OCI-LY7 (cell line): ENCODE results near the gene SMC6. TPM values are rescaled to one million over a fixed set of nuclear protein-coding genes. Genes with fewer than 3 reads are reported as not detected.

Experiments used
- Bru-seq: library from RNA; stranded (reverse); fragments of 400-500 nt; gene quantifications from one replicate; lab custom pipeline; 2021; lab: Mats Ljungman, UMichigan
- BruChase-seq, 2 experiments: library from RNA; stranded (reverse); fragments of 400-500 nt; gene quantifications; one replicate each; lab custom pipeline; 2021; lab: Mats Ljungman, UMichigan
- BruUV-seq: library from RNA; stranded (reverse); fragments of 400-500 nt; replicated peaks from 2 replicates; lab custom pipeline; 2021; lab: Mats Ljungman, UMichigan
- CTCF ChIA-PET: fragments of 300-600 bp; sonication (Branson Sonifier 250); formaldehyde crosslinking; loops from one replicate; lab custom pipeline; 2022; ENCODE audit warnings: antibody characterized with exemption; ENCODE audit not compliant: unreplicated experiment; lab: Charles Lee
- POLR2A ChIA-PET: fragments of 300-600 bp; sonication (Branson Sonifier 250); formaldehyde crosslinking; loops from one replicate; lab custom pipeline; 2022; ENCODE audit warnings: antibody characterized with exemption; lab: Charles Lee
- DNase-seq: peaks from one replicate; pipeline ENCODE4 v3.0.0-alpha.2; 2015; ENCODE audit warnings: low spot score
- H2AFZ ChIP-seq: fragments of 200-600 bp; sonication (generic), shearing (Covaris generic); 2 replicates; pipeline ENCODE4 v1.6.1; 2014; ENCODE audit warnings: mild to moderate bottlenecking, antibody characterized with exemption, low read length, moderate library complexity
- H3K27ac ChIP-seq: fragments of 200-600 bp; sonication (generic); 2 replicates; pipeline ENCODE4 v1.5.1; 2014; ENCODE audit warnings: mixed run types, low read depth, mild to moderate bottlenecking, moderate library complexity, low read length, inconsistent platforms; ENCODE audit not compliant: poor library complexity, severe bottlenecking
- H3K36me3 ChIP-seq: fragments of 200-600 bp; sonication (generic); 2 replicates; pipeline ENCODE4 v1.6.1; 2014; ENCODE audit warnings: mild to moderate bottlenecking, antibody characterized with exemption, low read length, moderate library complexity, mixed read lengths; ENCODE audit not compliant: insufficient read depth
- H3K4me1 ChIP-seq: fragments of 200-600 bp; sonication (generic); 2 replicates; pipeline ENCODE4 v1.5.1; 2014; ENCODE audit warnings: mild to moderate bottlenecking, low read length; ENCODE audit not compliant: insufficient read depth, poor library complexity, severe bottlenecking
- H3K4me2 ChIP-seq: fragments of 200-600 bp; sonication (generic); 2 replicates; pipeline ENCODE4 v1.6.1; 2014; ENCODE audit warnings: mild to moderate bottlenecking, low read length
- H3K4me3 ChIP-seq: fragments of 200-600 bp; sonication (generic); 2 replicates; pipeline ENCODE4 v1.5.1; 2014; ENCODE audit warnings: mild to moderate bottlenecking, low read depth, low read length; ENCODE audit not compliant: poor library complexity, severe bottlenecking
- H3K79me2 ChIP-seq: fragments of 200-600 bp; sonication (generic); 2 replicates; pipeline ENCODE4 v1.6.1; 2016; ENCODE audit warnings: low read depth, mild to moderate bottlenecking, low read length, moderate library complexity, mixed read lengths; ENCODE audit not compliant: insufficient read depth
- H3K9me2 ChIP-seq: fragments of 200-600 bp; sonication (generic); 2 replicates; pipeline ENCODE4 v1.6.1; 2016; ENCODE audit warnings: mild to moderate bottlenecking, low read length, mixed read lengths; ENCODE audit not compliant: insufficient read depth
- H3K9me3 ChIP-seq: fragments of 200-600 bp; sonication (generic); 2 replicates; pipeline ENCODE4 v1.6.1; 2014; ENCODE audit warnings: mild to moderate bottlenecking, mixed run types, low read length, mixed read lengths
- H4K20me1 ChIP-seq: fragments of 200-600 bp; sonication (generic); 2 replicates; pipeline ENCODE4 v1.6.1; 2014; ENCODE audit warnings: mild to moderate bottlenecking, antibody characterized with exemption, low read length, moderate library complexity, mixed read lengths; ENCODE audit not compliant: insufficient read depth
- CTCF ChIP-seq: fragments of 200-600 bp; sonication (generic); conservative IDR thresholded peaks from 2 replicates; pipeline ENCODE4 v1.5.1; 2014; ENCODE audit warnings: mild to moderate bottlenecking, antibody characterized with exemption, low read length, moderate library complexity, mixed read lengths
- EZH2phosphoT487 ChIP-seq: fragments of 200-600 bp; sonication (generic); IDR thresholded peaks from 2 replicates; pipeline ENCODE4 v1.6.1; 2018; ENCODE audit warnings: low read depth, borderline replicate concordance, mild to moderate bottlenecking, mixed run types, antibody characterized with exemption, low read length, moderate library complexity, mixed read lengths
- intact Hi-C: fragments of 100-400 bp; cut with micrococcal nuclease; formaldehyde crosslinking; loops from one replicate; pipeline ENCODE4 v1.10.0; 2022; ENCODE audit not compliant: unreplicated experiment
- long read RNA-seq: library from polyadenylated mRNA; stranded (forward); transcript quantifications from one replicate; pipeline ENCODE4 v2.0.0, GENCODE V29; 2022
- total RNA-seq, 2 experiments: library from RNA; depleted of rRNA in 1 of 2; stranded (reverse); fragments of >200 nt in 1 of 2; shearing (Covaris generic) in 1 of 2; gene quantifications; 2 replicates each; pipeline ENCODE4 v1.2.3, GENCODE V29; 2014 to 2022

SMC6 gene
- total RNA-seq (2014; rRNA removed; shearing (Covaris generic)) (37.0 and 48.9 TPM in 2 replicates), total RNA-seq (2022) (62.4 and 70.7 TPM in 2 replicates), Bru-seq, nascent RNA (percentile 83 among the genes with signal in this experiment), BruChase-seq, experiment 1, labeled RNA remaining after a 6-hour chase (percentile 74 among the genes with signal in this experiment), BruChase-seq, experiment 2, labeled RNA remaining after a 2-hour chase (percentile 77 among the genes with signal in this experiment)
- long read RNA-seq, full-length matches to known transcripts: 71 of 279 reads
- long read RNA-seq, partial matches to known transcripts: 12 of 279 reads
- long read RNA-seq, other reads (novel, unspliced or antisense): 196 of 279 reads

GRCh38 chr2:17753803-17754663 lies at the start of gene SMC6, which contains the start of gene GEN1:
Gene SMC6 (minus strand): TSS chr2:17753810. CDS start chr2:17745946, 7,864 bp downstream.
Gene GEN1 (plus strand): TSS chr2:17754138. CDS start chr2:17759944, 5,806 bp downstream.
- Histone ChIP-seq H3K79me2 (peaks cover 90% of the 10 kb centered on the region), H3K9me2 (no peaks in the 10 kb centered on the region), H2AFZ (peak within 1 kb of the TSS; percentile 58; the same call in 1 of the 2 replicates), H3K4me2 (peak within 1 kb of the TSS; percentile 88), H3K4me3 (peak within 1 kb of the TSS; percentile 98), H3K9me3 (no peaks in the 10 kb centered on the region), H4K20me1 (peaks cover 40% of the 10 kb centered on the region), H3K36me3 (peaks cover 32% of the 10 kb centered on the region), H3K27ac (peak within 1 kb of the TSS; percentile 89), H3K4me1 (peaks cover 52% of the 10 kb centered on the region)
- intact Hi-C loops: loop anchor here (2.0 to 10.0 kb wide), 5 partner anchors 35 to 1127 kb away; partner anchors contain the start of gene RAD51AP2
- no TSS peak for BruUV-seq
- POLR2A ChIA-PET: interaction anchor here (0.6 to 1.2 kb wide), 17 partner anchors 11 to 1127 kb away, joined by 3 to 7 read pairs (median 4); no protein-coding TSS in a partner anchor
- TF ChIP-seq CTCF (no peak), EZH2phosphoT487 (no peak)
- CTCF ChIA-PET: interaction anchor here (0.7 kb wide), 1 partner anchor 45 kb away, joined by 3 read pairs; no protein-coding TSS in a partner anchor
- DNase-seq: peak; percentile 97

GRCh38 chr2:17800693-17801458 lies 47.3 kb upstream of the SMC6 start:
- POLR2A ChIA-PET: no interaction called here

More at GRCh38 chr2:17800693-17801458, 47.3 kb upstream of the SMC6 start:
- H3K27ac ChIP-seq: no peak overlapping the region
- no peak overlapping the region for H2AFZ ChIP-seq
- H3K79me2 ChIP-seq: no peaks in the 10 kb centered on the region
- no peak overlapping the region for H3K4me2 ChIP-seq
- H3K4me3 ChIP-seq: no peak overlapping the region
- H3K4me1 ChIP-seq: peaks cover 39% of the 10 kb centered on the region
- TF ChIP-seq CTCF: no peak
- no peak for TF ChIP-seq EZH2phosphoT487
- H4K20me1 ChIP-seq: no peaks in the 10 kb centered on the region
- BruUV-seq: no TSS peak
- no peaks in the 10 kb centered on the region for H3K36me3 ChIP-seq
- intact Hi-C loops: no loop called here
- no peak for DNase-seq
- H3K9me2 ChIP-seq: no peaks in the 10 kb centered on the region
- CTCF ChIA-PET: no interaction called here
- H3K9me3 ChIP-seq: no peaks in the 10 kb centered on the region
